ENCODE measurements around the gene APH1A. TPM values are rescaled to one million over a fixed set of nuclear protein-coding genes. Genes with fewer than 3 reads are reported as not detected.
"Not testable (repeated sequence)": the region's sequence is repeated elsewhere in the genome, so short reads cannot be mapped to it uniquely, and the experiment has no call there.

APH1A gene
- total RNA-seq, 2 donors from 2014 or later = 128 to 129 TPM

DNA sequence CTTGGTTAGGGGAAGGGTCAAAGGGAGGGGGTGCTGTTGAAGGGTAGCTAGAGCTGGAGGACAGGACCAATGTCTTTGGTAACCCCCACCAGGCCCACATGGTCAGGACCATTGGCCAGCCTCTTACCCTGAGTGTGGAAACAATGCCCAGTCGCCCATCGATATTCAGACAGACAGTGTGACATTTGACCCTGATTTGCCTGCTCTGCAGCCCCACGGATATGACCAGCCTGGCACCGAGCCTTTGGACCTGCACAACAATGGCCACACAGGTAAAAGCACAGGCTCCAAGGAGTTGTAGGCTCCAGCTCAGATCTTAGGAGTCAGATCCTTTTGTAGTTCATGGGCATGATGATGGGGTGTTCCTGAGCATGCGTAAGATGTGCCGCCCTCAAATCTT is 7.4 kb downstream of the APH1A start:
- Mint-ChIP-seq H3K4me3 (no peak overlapping the region), H3K36me3 (ENCODE audit: insufficient read depth in 2 of 2) (peaks cover 0 to 9% of the 10 kb centered on the region in 2 donors)

DNA sequence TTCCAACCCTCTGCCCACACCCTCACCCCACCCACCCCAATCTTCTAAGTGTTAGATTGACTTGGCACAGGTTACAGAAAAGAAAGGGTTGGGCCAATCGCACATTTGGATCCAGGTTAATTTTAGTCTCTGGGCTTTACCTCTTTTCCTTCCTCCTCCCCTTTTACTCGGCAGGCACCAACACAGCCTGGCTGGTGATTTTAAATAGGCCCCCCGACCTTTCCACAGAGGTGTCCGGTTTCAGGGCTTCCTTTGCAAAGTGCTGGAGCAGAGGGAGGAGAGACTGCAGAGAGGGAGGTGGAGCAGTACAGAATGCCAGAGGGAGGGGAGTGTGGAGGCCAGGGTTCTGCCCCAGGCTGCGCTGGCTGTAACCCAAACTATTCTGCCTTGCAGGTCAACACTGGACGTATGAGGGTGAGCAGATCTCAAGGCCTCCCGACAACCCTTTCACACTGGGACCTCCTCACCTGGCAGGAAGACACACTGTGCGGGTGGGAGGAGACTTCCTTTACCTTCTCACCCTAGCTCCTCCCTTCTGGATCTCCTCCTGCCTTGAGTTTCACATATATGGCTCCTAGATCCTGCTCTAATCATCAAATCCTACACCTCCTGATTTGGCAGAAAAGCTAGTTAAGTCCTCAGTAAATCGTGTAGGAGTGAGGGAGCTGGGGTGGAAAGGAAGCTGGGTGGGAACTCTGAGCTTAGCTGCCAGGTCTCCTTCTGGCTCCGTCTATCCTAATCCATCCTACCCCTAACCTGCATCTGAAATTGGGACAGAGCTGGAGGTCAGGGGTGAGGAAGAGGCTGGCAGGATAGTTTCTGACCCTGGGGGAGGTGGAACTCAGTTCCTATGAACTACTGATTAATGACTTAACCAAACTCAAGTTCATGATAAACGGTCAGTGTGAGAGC is 8.8 kb downstream of the APH1A start:
- DNase-seq (no peak), ATAC-seq (replicated peaks in 1 of 2) (no peak)
- peaks cover 19% of the 10 kb centered on the region for H3K4me1 Mint-ChIP-seq (ENCODE audit: low read depth)
- peaks cover 44% of the 10 kb centered on the region for H3K27me3 Mint-ChIP-seq (ENCODE audit: low read depth)
- H3K36me3 Mint-ChIP-seq (ENCODE audit: insufficient read depth in 2 of 2) = peaks cover 0 to 2% of the 10 kb centered on the region in 2 donors
- H3K9me3 Mint-ChIP-seq = no peaks in the 10 kb centered on the region
- no peak overlapping the region for H3K4me3 Mint-ChIP-seq
- no peak overlapping the region for H3K27ac Mint-ChIP-seq

More for the DNA sequence above, 7.4 kb downstream of the APH1A start:
- Mint-ChIP-seq H3K4me1 (ENCODE audit: low read depth) (peaks cover 7% of the 10 kb centered on the region), H3K27ac (no peak overlapping the region), H3K9me3 (no peaks in the 10 kb centered on the region), H3K27me3 (ENCODE audit: low read depth) (peaks cover 31% of the 10 kb centered on the region)
- ATAC-seq (replicated peaks in 1 of 2) = no peak
- no peak for DNase-seq

DNA sequence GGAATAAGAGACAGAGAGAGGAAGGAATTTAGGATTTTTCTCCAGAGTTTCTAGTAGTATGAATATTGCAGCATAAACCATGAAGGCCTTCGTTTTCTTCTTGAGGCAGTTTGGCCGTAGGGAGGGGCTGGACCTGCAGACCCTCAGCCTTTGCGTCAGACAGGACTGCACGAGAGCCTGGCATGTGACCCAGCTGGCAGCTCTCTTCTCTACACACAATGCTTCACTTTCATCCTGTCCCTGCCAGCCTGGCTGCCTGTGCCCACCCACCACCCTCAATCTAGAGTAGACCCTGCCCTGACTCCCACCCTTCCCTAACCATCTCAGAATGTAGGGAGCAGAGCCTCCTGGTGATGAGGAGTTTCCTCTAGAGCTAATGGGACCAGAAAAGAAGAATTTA is 9.6 kb downstream of the APH1A start:
- Mint-ChIP-seq H3K4me3 (no peak overlapping the region), H3K27me3 (ENCODE audit: low read depth) (peaks cover 45% of the 10 kb centered on the region), H3K36me3 (ENCODE audit: insufficient read depth in 2 of 2) (no peaks in the 10 kb centered on the region), H3K4me1 (ENCODE audit: low read depth) (peaks cover 19% of the 10 kb centered on the region), H3K9me3 (no peaks in the 10 kb centered on the region), H3K27ac (no peak overlapping the region)
- ATAC-seq (replicated peaks in 1 of 2) = no peak
- no peak for DNase-seq

DNA sequence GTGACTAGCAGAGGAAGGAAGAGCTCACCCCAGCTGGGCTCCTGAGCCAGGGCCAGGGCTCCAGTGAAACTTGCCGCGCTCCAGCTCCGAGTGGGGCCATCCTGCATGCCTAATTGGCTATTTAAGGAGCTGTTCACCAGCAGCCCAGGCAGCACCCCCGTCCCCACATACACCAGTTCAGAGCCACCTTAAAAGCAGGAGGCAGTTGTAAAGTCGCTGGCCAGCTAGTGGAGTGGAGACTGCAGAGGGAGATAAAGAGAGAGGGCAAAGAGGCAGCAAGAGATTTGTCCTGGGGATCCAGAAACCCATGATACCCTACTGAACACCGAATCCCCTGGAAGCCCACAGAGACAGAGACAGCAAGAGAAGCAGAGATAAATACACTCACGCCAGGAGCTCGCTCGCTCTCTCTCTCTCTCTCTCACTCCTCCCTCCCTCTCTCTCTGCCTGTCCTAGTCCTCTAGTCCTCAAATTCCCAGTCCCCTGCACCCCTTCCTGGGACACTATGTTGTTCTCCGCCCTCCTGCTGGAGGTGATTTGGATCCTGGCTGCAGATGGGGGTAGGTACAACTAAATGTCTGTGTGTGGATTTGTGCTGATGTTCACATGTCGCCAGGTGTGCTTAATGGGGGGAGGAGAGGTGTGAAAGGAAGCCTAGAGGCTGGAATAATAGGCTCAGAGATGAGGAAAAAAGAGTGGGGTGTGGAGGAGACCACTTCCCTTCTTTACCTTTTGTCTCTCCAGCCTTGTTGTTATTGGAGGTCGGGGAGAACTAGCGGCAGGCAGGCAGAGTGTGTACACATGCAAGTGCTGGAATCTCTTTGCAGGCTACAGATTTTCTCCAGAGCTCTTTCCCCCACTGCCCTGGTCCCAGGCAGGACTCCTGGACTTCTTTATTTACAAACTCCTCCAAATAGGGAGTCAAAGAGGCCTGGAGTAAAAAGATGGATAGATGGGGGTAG is 10.9 kb downstream of the APH1A start, which contains the start of gene CA14:
Gene CA14 (plus strand): TSS at position 151 of the 962 bp plus-strand sequence. CDS start 355 bp downstream, at position 506.
- no peaks in the 10 kb centered on the region for H3K36me3 Mint-ChIP-seq (ENCODE audit: insufficient read depth in 2 of 2)
- ATAC-seq (replicated peaks in 1 of 2) (no peak), DNase-seq (no peak)
- H3K27me3 Mint-ChIP-seq (ENCODE audit: low read depth) = peaks cover 51% of the 10 kb centered on the region
- H3K4me1 Mint-ChIP-seq (ENCODE audit: low read depth) = peaks cover 19% of the 10 kb centered on the region
- no peak within 1 kb of the TSS for H3K27ac Mint-ChIP-seq
- peak within 1 kb of the TSS; percentile 78 for H3K4me3 Mint-ChIP-seq
- H3K9me3 Mint-ChIP-seq = no peaks in the 10 kb centered on the region

DNA sequence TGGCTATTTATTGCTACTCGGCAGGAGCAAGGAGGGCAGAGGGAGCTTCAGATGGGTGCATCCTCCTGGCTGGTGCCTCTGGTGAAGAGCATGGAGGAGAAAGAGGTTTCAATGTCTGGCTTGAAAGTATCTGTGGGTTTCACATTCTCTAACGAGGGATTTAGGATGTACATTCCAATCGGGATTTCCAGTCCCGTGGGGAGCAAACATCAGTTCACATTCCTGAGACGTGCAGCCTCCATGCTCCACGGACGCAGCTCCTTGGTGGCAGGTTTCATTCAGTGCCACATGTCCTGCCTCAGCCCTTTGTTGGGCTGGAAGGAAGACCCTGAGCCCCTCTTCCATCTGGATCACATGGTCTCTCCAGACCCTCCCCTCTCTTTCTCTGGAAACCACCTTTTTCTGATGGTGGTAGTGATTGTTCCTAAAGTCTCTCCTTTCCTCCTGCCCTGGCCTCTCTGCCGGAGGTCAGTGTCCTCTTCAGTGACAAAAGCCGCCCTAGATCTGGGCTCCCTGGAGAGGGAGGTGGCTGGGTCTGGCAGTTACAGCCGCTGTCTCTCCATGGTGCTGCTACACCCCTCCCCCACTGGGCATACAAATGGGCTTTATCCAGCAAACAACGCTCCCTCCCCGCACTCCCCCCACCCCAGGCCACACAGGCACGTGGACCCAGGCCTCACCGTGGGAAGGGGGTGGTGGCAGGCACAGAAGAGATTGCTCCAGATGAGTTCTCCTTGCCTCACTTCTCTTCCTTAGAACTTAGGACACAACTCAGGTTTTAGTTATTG is 12.1 kb downstream of the APH1A start:
- peak overlapping the region; percentile 78 for H3K4me3 Mint-ChIP-seq
- no peak overlapping the region for H3K27ac Mint-ChIP-seq
- no peak for ATAC-seq (replicated peaks in 1 of 2)

DNA sequence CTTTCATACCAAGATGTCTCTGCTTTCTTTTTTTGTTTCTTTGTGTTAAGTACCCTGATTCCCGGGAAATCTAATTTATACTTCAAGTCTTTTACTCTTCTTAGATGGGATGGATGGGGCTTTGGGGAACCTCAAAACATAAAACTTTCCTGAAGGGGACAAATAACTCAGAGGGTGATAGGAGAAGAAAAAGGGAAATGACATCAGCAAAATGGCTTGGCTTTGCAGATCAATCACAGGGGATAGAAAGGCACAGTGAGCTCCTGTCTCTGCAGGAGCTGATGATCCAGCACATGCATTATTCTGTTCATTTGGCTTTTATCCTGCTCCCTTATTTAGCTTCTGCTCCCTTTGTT is 12.6 kb downstream of the APH1A start:
- Mint-ChIP-seq H3K4me3 (peak overlapping the region; percentile 78), H3K9me3 (no peaks in the 10 kb centered on the region), H3K4me1 (ENCODE audit: low read depth) (peaks cover 19% of the 10 kb centered on the region), H3K36me3 (ENCODE audit: insufficient read depth in 2 of 2) (no peaks in the 10 kb centered on the region), H3K27ac (peak overlapping the region; percentile 14), H3K27me3 (ENCODE audit: low read depth) (peaks cover 51% of the 10 kb centered on the region)
- DNase-seq = no peak
- no peak for ATAC-seq (replicated peaks in 1 of 2)

More for the DNA sequence above, 12.1 kb downstream of the APH1A start:
- DNase-seq = no peak
- Mint-ChIP-seq H3K36me3 (ENCODE audit: insufficient read depth in 2 of 2) (no peaks in the 10 kb centered on the region), H3K9me3 (no peaks in the 10 kb centered on the region), H3K27me3 (ENCODE audit: low read depth) (peaks cover 51% of the 10 kb centered on the region), H3K4me1 (ENCODE audit: low read depth) (peaks cover 19% of the 10 kb centered on the region)

DNA sequence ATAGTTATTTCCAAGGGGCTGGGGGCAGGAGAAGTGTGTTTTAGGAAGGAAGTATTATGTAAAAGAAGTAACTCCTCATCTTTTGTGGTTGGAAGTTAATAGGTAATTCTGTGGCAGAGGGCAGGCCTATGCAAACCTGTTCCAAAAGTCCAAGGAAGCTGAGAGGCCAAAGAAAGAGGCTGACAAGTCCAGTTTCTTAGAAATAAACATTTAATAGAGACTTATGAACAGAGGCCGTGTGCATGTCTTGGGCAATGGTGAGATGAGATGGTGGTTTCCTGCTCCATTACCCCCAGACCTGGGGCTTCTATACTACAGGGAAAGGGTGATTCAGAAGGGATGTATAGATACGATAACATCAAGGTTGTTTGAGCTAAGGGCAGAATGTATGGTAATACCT is 18.9 kb downstream of the APH1A start:
- no peaks in the 10 kb centered on the region for H3K36me3 Mint-ChIP-seq (ENCODE audit: insufficient read depth in 2 of 2)

DNA sequence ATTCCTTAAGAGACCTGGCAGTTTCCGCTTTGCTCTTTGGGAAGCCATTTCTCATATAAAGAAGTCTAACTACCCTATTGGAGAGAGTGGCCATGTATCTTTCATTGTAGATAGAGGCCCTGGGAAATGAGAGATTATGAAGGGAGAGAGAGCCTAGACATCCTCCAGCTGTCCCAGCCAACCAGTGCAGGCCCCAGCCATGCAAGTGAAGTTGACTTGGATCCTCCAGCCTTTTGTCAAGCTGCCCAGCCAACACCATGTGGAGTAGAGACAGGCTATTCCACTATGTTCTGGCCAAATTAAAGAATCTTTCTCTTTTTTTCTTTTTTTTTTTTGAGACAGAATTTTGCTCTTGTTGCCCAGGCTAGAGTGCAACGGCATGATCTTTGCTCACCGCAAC is 25.8 kb downstream of the APH1A start:
- Mint-ChIP-seq H3K27me3 (ENCODE audit: low read depth) (no peaks in the 10 kb centered on the region), H3K27ac (no peak overlapping the region), H3K4me1 (ENCODE audit: low read depth) (no peaks in the 10 kb centered on the region), H3K36me3 (ENCODE audit: insufficient read depth in 2 of 2) (no peaks in the 10 kb centered on the region), H3K9me3 (no peaks in the 10 kb centered on the region), H3K4me3 (no peak overlapping the region)
- ATAC-seq (replicated peaks in 1 of 2) = no peak
- no peak for DNase-seq

More for the DNA sequence above, 18.9 kb downstream of the APH1A start:
- no peak overlapping the region for H3K4me3 Mint-ChIP-seq
- ATAC-seq (replicated peaks in 1 of 2) (no peak), DNase-seq (no peak)
- H3K27ac Mint-ChIP-seq = no peak overlapping the region
- peaks cover 7% of the 10 kb centered on the region for H3K27me3 Mint-ChIP-seq (ENCODE audit: low read depth)
- no peaks in the 10 kb centered on the region for H3K9me3 Mint-ChIP-seq
- H3K4me1 Mint-ChIP-seq (ENCODE audit: low read depth) = no peaks in the 10 kb centered on the region

DNA sequence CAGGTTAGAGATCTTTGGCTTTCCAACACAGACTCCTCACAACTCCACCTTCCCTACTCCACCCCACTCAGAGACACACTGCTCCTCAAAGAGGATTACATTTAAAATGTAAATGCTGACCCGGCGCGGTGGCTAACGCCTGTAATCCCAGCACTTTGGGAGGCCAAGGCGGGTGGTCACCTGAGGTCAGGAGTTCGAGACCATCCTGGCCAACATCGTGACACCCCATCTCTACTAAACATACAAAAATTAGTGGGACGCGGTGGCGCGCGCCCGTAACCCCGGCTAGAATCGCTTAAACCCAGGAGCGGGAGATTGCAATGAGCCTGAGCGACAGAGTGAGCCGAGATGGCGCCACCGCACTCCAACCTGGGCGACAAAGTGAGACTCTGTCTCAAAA is 31.1 kb downstream of the APH1A start:
- H3K9me3 Mint-ChIP-seq = no peaks in the 10 kb centered on the region
- DNase-seq (no peak), ATAC-seq (replicated peaks in 1 of 2) (no peak)
- no peaks in the 10 kb centered on the region for H3K27me3 Mint-ChIP-seq (ENCODE audit: low read depth)
- peaks cover 18% of the 10 kb centered on the region for H3K4me1 Mint-ChIP-seq (ENCODE audit: low read depth)
- peaks cover 2% of the 10 kb centered on the region in 2 donors for H3K36me3 Mint-ChIP-seq (ENCODE audit: insufficient read depth in 2 of 2)
- no peak overlapping the region for H3K27ac Mint-ChIP-seq
- peak overlapping the region; percentile 6 to 27 for H3K4me3 Mint-ChIP-seq

DNA sequence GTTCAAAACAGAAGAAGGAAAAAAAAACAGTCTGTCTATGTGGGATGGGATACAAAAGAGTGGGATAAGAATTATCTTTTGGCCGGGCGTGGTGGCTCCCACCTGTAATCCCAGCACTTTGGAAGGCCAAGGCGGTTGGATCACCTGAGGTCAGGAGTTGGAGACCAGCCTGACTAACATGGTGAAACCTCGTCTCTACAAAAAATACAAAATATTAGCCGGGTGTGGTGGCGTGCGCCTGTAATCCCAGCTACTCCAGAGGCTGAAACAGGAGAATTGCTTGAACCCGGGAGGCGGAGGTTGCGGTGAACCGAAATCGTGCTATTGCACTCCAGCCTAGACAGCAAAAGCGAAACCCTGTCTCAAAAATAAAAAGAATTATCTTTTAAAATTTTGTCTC is 31.6 kb downstream of the APH1A start:
- H3K4me1 Mint-ChIP-seq (ENCODE audit: low read depth) = peaks cover 19% of the 10 kb centered on the region
- not testable (repeated sequence) for H3K9me3 Mint-ChIP-seq; H3K4me3 Mint-ChIP-seq; H3K27me3 Mint-ChIP-seq (ENCODE audit: low read depth); H3K27ac Mint-ChIP-seq; ATAC-seq (replicated peaks in 1 of 2); DNase-seq; H3K36me3 Mint-ChIP-seq (ENCODE audit: insufficient read depth in 2 of 2)

DNA sequence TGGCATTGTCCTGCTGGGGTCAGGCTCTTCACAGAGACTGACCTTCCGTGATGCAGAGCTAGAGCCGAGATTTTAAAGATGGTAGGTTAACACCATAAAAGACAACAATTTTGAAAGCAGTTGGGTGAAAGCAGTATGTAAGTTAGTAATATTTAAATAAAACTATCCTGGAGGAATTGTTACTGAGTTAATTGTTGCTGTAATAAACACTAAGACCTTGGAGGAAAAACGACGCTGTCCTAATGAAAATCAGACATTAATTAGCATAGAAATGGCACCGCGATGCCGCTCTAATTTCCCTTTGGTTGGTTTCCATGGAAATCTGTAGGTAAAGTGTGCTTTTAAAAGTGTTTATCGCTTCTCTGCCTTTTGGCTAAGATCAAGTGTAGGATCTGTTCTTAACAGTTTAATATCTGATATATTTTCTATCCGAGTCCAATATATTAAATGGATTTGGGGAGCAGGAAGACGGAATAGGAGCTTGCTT is 32.2 kb downstream of the APH1A start:
- no peak for DNase-seq
- Mint-ChIP-seq H3K27ac (no peak overlapping the region), H3K27me3 (ENCODE audit: low read depth) (no peaks in the 10 kb centered on the region), H3K9me3 (no peaks in the 10 kb centered on the region), H3K4me3 (no peak overlapping the region), H3K4me1 (ENCODE audit: low read depth) (peaks cover 19% of the 10 kb centered on the region), H3K36me3 (ENCODE audit: insufficient read depth in 2 of 2) (peaks cover 2% of the 10 kb centered on the region in 2 donors)
- no peak for ATAC-seq (replicated peaks in 1 of 2)

DNA sequence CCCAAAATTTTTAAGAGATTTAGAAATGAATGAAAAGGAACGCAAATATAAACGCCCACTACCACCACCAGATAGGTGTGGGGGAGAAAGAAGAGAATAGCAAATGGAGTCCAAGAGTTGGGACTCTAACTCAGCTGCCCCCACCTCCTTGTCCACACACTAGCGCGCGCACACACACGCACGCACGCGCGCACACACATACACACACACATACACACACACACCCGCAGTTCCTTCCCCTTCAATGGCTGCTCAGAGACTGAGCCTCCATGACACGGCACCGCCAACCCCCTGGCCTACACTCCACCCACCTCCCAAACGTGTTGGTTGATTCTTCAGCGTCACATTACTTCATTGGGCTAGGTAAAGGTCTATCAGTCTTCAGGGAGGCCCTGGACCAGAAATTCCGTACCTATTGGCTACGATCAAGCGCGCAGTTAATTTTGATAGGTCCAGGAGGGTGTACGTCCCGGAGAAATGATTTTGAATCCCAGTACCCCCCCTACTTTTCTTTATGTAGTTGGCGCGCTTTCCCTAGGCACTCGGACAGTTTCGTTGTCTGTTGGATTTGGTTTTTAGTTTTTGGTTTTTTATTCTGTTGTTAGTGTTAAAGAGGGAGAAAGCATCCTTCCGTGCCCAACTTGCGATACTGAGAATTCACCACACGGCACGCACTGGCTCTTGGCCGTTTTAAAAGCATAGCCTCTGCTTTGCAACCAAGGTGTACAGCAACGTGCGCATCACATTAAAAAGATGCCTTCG is 32.8 kb downstream of the APH1A start, which contains the start of gene ANP32E:
Gene ANP32E (minus strand): TSS at position 261 of the 762 bp plus-strand sequence. CDS start 326 bp downstream, outside the sequence.
- Mint-ChIP-seq H3K36me3 (ENCODE audit: insufficient read depth in 2 of 2) (peaks cover 2% of the 10 kb centered on the region in 2 donors), H3K9me3 (no peaks in the 10 kb centered on the region), H3K4me3 (no peak within 1 kb of the TSS), H3K27ac (peak within 1 kb of the TSS; percentile 94), H3K4me1 (ENCODE audit: low read depth) (peaks cover 19% of the 10 kb centered on the region), H3K27me3 (ENCODE audit: low read depth) (no peaks in the 10 kb centered on the region)
- peak; percentile 93 to 96 for DNase-seq
- peak; percentile 90 for ATAC-seq (replicated peaks in 1 of 2)
